Astrocyte (in vitro differentiated cells and primary cell): Measurements from ENCODE around the gene RPLP1. TPM values are rescaled to one million over a fixed set of nuclear protein-coding genes. Genes with fewer than 3 reads are reported as not detected.

Experiments
- DNase-seq: peaks from one replicate; pipeline ENCODE4 v3.0.0-alpha.2; 2010; ENCODE audit warnings: low read depth
- FAIRE-seq: peaks from 2 replicates; lab custom pipeline; 2011; peaks lifted over from hg19 to GRCh38; lab: Jason Lieb, UNC
- H2AFZ ChIP-seq: 2 replicates; pipeline ENCODE4 v1.6.0; 2012; ENCODE audit warnings: low read depth, low read length, inconsistent platforms
- H3K27ac ChIP-seq: 2 replicates; pipeline ENCODE4 v1.5.1; 2011; ENCODE audit warnings: low read depth, low read length, inconsistent platforms
- H3K27me3 ChIP-seq: 2 replicates; pipeline ENCODE4 v1.6.0; 2011; ENCODE audit warnings: low read length, inconsistent platforms; ENCODE audit not compliant: insufficient read depth
- H3K36me3 ChIP-seq: 2 replicates; pipeline ENCODE4 v1.5.1; 2011; ENCODE audit warnings: low read length, inconsistent platforms; ENCODE audit not compliant: insufficient read depth
- H3K4me1 ChIP-seq: 2 replicates; pipeline ENCODE4 v1.5.1; 2011; ENCODE audit warnings: low read length, inconsistent platforms; ENCODE audit not compliant: insufficient read depth
- H3K4me2 ChIP-seq: 2 replicates; pipeline ENCODE4 v1.6.0; 2012; ENCODE audit warnings: low read length, inconsistent platforms
- H3K4me3 ChIP-seq: 2 replicates; pipeline ENCODE4 v1.5.1; 2011; ENCODE audit warnings: low read depth, mild to moderate bottlenecking, low read length, inconsistent platforms; ENCODE audit not compliant: insufficient read depth
- H3K79me2 ChIP-seq: 2 replicates; pipeline ENCODE4 v1.6.0; 2012; ENCODE audit warnings: mild to moderate bottlenecking, low read length, inconsistent platforms; ENCODE audit not compliant: insufficient read depth
- H3K9ac ChIP-seq: 2 replicates; pipeline ENCODE4 v1.6.0; 2012; ENCODE audit warnings: mild to moderate bottlenecking, low read length, inconsistent platforms
- H3K9me3 ChIP-seq: 2 replicates; pipeline ENCODE4 v1.5.1; 2012; ENCODE audit warnings: low read depth, mild to moderate bottlenecking, low read length, inconsistent platforms; ENCODE audit not compliant: insufficient read depth
- H4K20me1 ChIP-seq: 2 replicates; pipeline ENCODE4 v1.6.0; 2012; ENCODE audit warnings: low read length, inconsistent platforms; ENCODE audit not compliant: insufficient read depth
- H3K27ac Mint-ChIP-seq: one replicate; pipeline ENCODE4 v1.8.0; 2021; ENCODE audit warnings: mild to moderate bottlenecking, mixed read lengths; ENCODE audit not compliant: unreplicated experiment
- H3K27me3 Mint-ChIP-seq: one replicate; pipeline ENCODE4 v1.8.0; 2021; ENCODE audit warnings: low read depth, mixed read lengths; ENCODE audit not compliant: unreplicated experiment
- H3K36me3 Mint-ChIP-seq: one replicate; pipeline ENCODE4 v1.8.0; 2021; ENCODE audit warnings: low read depth, mixed read lengths; ENCODE audit not compliant: unreplicated experiment
- H3K4me1 Mint-ChIP-seq: one replicate; pipeline ENCODE4 v1.8.0; 2021; ENCODE audit warnings: low read depth, mixed read lengths; ENCODE audit not compliant: unreplicated experiment
- H3K4me3 Mint-ChIP-seq: one replicate; pipeline ENCODE4 v1.8.0; 2021; ENCODE audit warnings: mild to moderate bottlenecking, moderate library complexity, mixed read lengths; ENCODE audit not compliant: unreplicated experiment
- H3K9me3 Mint-ChIP-seq: one replicate; pipeline ENCODE4 v1.8.0; 2021; ENCODE audit warnings: mild to moderate bottlenecking, mixed read lengths; ENCODE audit not compliant: unreplicated experiment
- CTCF ChIP-seq: IDR thresholded peaks from 2 replicates; pipeline ENCODE4 v1.5.1; 2011; ENCODE audit warnings: low read depth, mild to moderate bottlenecking, inconsistent platforms, low read length, moderate library complexity; ENCODE audit not compliant: insufficient read depth
- EZH2 ChIP-seq: IDR thresholded peaks from 2 replicates; pipeline ENCODE4 v1.6.1; 2012; ENCODE audit warnings: mild to moderate bottlenecking, low read length, inconsistent platforms; ENCODE audit not compliant: insufficient read depth
- total RNA-seq: library from RNA; stranded (reverse); gene quantifications from 2 replicates; pipeline ENCODE4 v1.2.1, GENCODE V29; 2021

Gene RPLP1
- total RNA-seq, 1 donor from 2014 or later: 1,465 TPM

GRCh38 chr15:69450968-69451695, 1.5 kb upstream of the RPLP1 start:
- no peaks in the 10 kb centered on the region for H3K27me3 Mint-ChIP-seq
- Histone ChIP-seq H4K20me1 (peaks cover 35% of the 10 kb centered on the region), H3K27me3 (no peaks in the 10 kb centered on the region), H3K9me3 (no peaks in the 10 kb centered on the region), H3K27ac (no peak overlapping the region), H2AFZ (no peak overlapping the region), H3K36me3 (peaks cover 40% of the 10 kb centered on the region), H3K4me2 (peak overlapping the region; percentile 96), H3K79me2 (peaks cover 33% of the 10 kb centered on the region), H3K9ac (no peak overlapping the region), H3K4me3 (no peak overlapping the region), H3K4me1 (peaks cover 19% of the 10 kb centered on the region)
- no peak for TF ChIP-seq CTCF
- no peak for TF ChIP-seq EZH2
- FAIRE-seq: no peak
- no peaks in the 10 kb centered on the region for H3K9me3 Mint-ChIP-seq
- peaks cover 19% of the 10 kb centered on the region for H3K36me3 Mint-ChIP-seq
- H3K4me1 Mint-ChIP-seq: peaks cover 15% of the 10 kb centered on the region
- peak overlapping the region; percentile 27 for H3K4me3 Mint-ChIP-seq
- DNase-seq: no peak
- H3K27ac Mint-ChIP-seq: no peak overlapping the region

GRCh38 chr15:69451951-69452691, 497 bp upstream of the RPLP1 start:
- no peak for FAIRE-seq

More at GRCh38 chr15:69451951-69452691, 497 bp upstream of the RPLP1 start:
- peaks cover 19% of the 10 kb centered on the region for H3K4me1 ChIP-seq
- no peaks in the 10 kb centered on the region for H3K9me3 Mint-ChIP-seq
- no peaks in the 10 kb centered on the region for H3K27me3 ChIP-seq
- DNase-seq: peak; percentile 53
- peaks cover 20% of the 10 kb centered on the region for H3K36me3 Mint-ChIP-seq
- peaks cover 18% of the 10 kb centered on the region for H3K4me1 Mint-ChIP-seq
- H2AFZ ChIP-seq: peak overlapping the region; percentile 86
- H3K9me3 ChIP-seq: no peaks in the 10 kb centered on the region
- peak overlapping the region; percentile 99 for H3K4me3 ChIP-seq
- peak overlapping the region; percentile 96 for H3K4me3 Mint-ChIP-seq
- peak overlapping the region; percentile 91 for H3K9ac ChIP-seq
- peaks cover 38% of the 10 kb centered on the region for H3K36me3 ChIP-seq
- peaks cover 33% of the 10 kb centered on the region for H3K79me2 ChIP-seq
- peak overlapping the region; percentile 99 for H3K27ac Mint-ChIP-seq
- no peaks in the 10 kb centered on the region for H3K27me3 Mint-ChIP-seq
- peak overlapping the region; percentile 96 for H3K4me2 ChIP-seq
- peak overlapping the region; percentile 61 for H3K27ac ChIP-seq
- H4K20me1 ChIP-seq: peaks cover 44% of the 10 kb centered on the region
- TF ChIP-seq CTCF (no peak), EZH2 (no peak)
